K562 (cell line): ENCODE results near the gene DEGS2. TPM values are rescaled to one million over a fixed set of nuclear protein-coding genes. Genes with fewer than 3 reads are reported as not detected.

Experiments
- ATAC-seq: fragments of 200-7000 bp; cut with Tn5 transposase; 3 replicates; pipeline ENCODE4 v1.9.1; 2020; ENCODE audit warnings: moderate library complexity
- BruUV-seq: library from RNA; stranded (reverse); fragments of 400-500 nt; replicated peaks from 2 replicates; lab custom pipeline; 2021; lab: Mats Ljungman, UMichigan
- CTCF ChIA-PET: fragments of 300-600 bp; formaldehyde crosslinking; extraction: SDS; loops from one replicate; lab custom pipeline; 2021; ENCODE audit warnings: low intra/inter-chr PET ratio; lab: Yijun Ruan, JAX
- POLR2A ChIA-PET: fragments of 300-600, 350-650 bp; sonication (Branson Sonifier 250); formaldehyde crosslinking; extraction: SDS; loops from one replicate; lab custom pipeline; 2021; ENCODE audit warnings: antibody characterized with exemption, inconsistent platforms; lab: Yijun Ruan, JAX
- DNase-seq, 4 experiments: peaks; one replicate each; pipeline versions ENCODE4 v3.0.0 to v3.0.0-alpha.2; 2011 to 2018; ENCODE audit warnings: low spot score in 3 of 4, mixed read lengths in 3 of 4; ENCODE audit errors: extremely low read depth in 1 of 4
- FAIRE-seq: peaks from 2 replicates; lab custom pipeline; 2011; peaks lifted over from hg19 to GRCh38; lab: Jason Lieb, UNC
- H2AFZ ChIP-seq: 2 replicates; pipeline ENCODE4 v1.6.0; 2011; ENCODE audit warnings: low read depth, low read length, control low read depth, inconsistent platforms
- H3K27ac ChIP-seq: fragments of 200-600 bp; 3 replicates; pipeline ENCODE4 v1.8.0; 2011; ENCODE audit warnings: low read depth, mild to moderate bottlenecking, control low read depth, inconsistent platforms, low read length, moderate library complexity, mixed read lengths; ENCODE audit errors: extremely low read depth
- H3K27me3 ChIP-seq, 2 experiments: fragments of 300-600 bp in 1 of 2; 2 replicates in 1 of 2; 3 replicates in 1 of 2; pipeline versions ENCODE4 v1.6.0 to v1.8.0; 2011; ENCODE audit warnings: inconsistent platforms in 2 of 2, low read length in 2 of 2, mild to moderate bottlenecking in 1 of 2, mixed read lengths in 1 of 2, moderate library complexity in 1 of 2; ENCODE audit not compliant: control insufficient read depth in 2 of 2, insufficient read depth in 2 of 2
- H3K36me3 ChIP-seq: fragments of 300-600 bp; 3 replicates; pipeline ENCODE4 v1.8.0; 2011; ENCODE audit warnings: mild to moderate bottlenecking, low read length, inconsistent platforms; ENCODE audit not compliant: control insufficient read depth, insufficient read depth
- H3K4me1 ChIP-seq, 2 experiments: fragments of 200-600 bp in 1 of 2; replicated peaks in 1 of 2; 2 replicates in 1 of 2; 3 replicates in 1 of 2; pipeline versions ENCODE4 v1.5.1 to v1.8.0; 2011; ENCODE audit warnings: inconsistent platforms in 2 of 2, low read length in 2 of 2, mild to moderate bottlenecking in 1 of 2, mixed read lengths in 1 of 2, moderate library complexity in 1 of 2; ENCODE audit not compliant: control insufficient read depth in 2 of 2, insufficient read depth in 2 of 2
- H3K4me2 ChIP-seq: 2 replicates; pipeline ENCODE4 v1.6.1; 2011; ENCODE audit warnings: low read length, control low read depth, inconsistent platforms, mixed read lengths; ENCODE audit not compliant: insufficient read depth
- H3K4me3 ChIP-seq: fragments of 200-600 bp; sonication (generic), shearing (Covaris generic); 2 replicates; pipeline ENCODE4 v1.5.1; 2016; ENCODE audit warnings: control low read depth, inconsistent platforms
- H3K79me2 ChIP-seq: fragments of 200-600 bp; 3 replicates; pipeline ENCODE4 v1.8.0; 2011; ENCODE audit warnings: low read length, inconsistent platforms; ENCODE audit not compliant: control insufficient read depth, insufficient read depth
- H3K9ac ChIP-seq, 2 experiments: 2 replicates each; pipeline versions ENCODE4 v1.6.0 to v1.6.1; 2011; ENCODE audit warnings: low read depth in 2 of 2, low read length in 2 of 2, control low read depth in 1 of 2, inconsistent platforms in 1 of 2, mild to moderate bottlenecking in 1 of 2, mixed read lengths in 1 of 2; ENCODE audit not compliant: insufficient read depth in 1 of 2
- H3K9me1 ChIP-seq: one replicate; pipeline ENCODE4 v1.6.0; 2011; ENCODE audit warnings: inconsistent platforms, mild to moderate bottlenecking, low read length, moderate library complexity; ENCODE audit not compliant: control insufficient read depth, insufficient read depth
- H3K9me3 ChIP-seq: replicated peaks from 2 replicates; pipeline ENCODE4 v1.5.1; 2011; ENCODE audit warnings: low read depth, low read length, inconsistent platforms; ENCODE audit not compliant: control insufficient read depth, insufficient read depth
- H4K20me1 ChIP-seq: replicated peaks from 2 replicates; pipeline ENCODE4 v1.6.1; 2011; ENCODE audit warnings: low read length, inconsistent platforms, mixed read lengths; ENCODE audit not compliant: control insufficient read depth, insufficient read depth
- ARID3B ChIP-seq: fragments of 250-450 bp; sonication (Bioruptor Pico); IDR thresholded peaks from 2 replicates; pipeline ENCODE4 v1.4.0; 2020; ENCODE audit warnings: borderline replicate concordance
- CTBP1 ChIP-seq: fragments of 450-650 bp; IDR thresholded peaks from 2 replicates; pipeline ENCODE4 v1.6.1; 2016; ENCODE audit warnings: borderline replicate concordance
- KDM2B ChIP-seq: fragments of 250-450 bp; sonication (Bioruptor Pico); IDR thresholded peaks from 2 replicates; pipeline ENCODE4 v1.8.0; 2021; ENCODE audit warnings: mild to moderate bottlenecking, moderate library complexity
- MIER1 ChIP-seq: fragments of 450-650 bp; IDR thresholded peaks from 2 replicates; pipeline ENCODE4 v1.6.1; 2016; ENCODE audit warnings: antibody characterized with exemption, mild to moderate bottlenecking, low read depth
- MYBL2 ChIP-seq, 2 experiments: fragments of 450-650 bp in 1 of 2; sonication (generic) in 1 of 2; formaldehyde crosslinking in 1 of 2; IDR thresholded peaks; 2 replicates each; pipeline versions ENCODE4 v1.6.1 to v1.8.1; 2017 to 2022; ENCODE audit warnings: borderline replicate concordance in 1 of 2, inconsistent platforms in 1 of 2, low read depth in 1 of 2, mild to moderate bottlenecking in 1 of 2, missing genetic modification reagents in 1 of 2, moderate library complexity in 1 of 2
- NCOA4 ChIP-seq: fragments of 450-650 bp; IDR thresholded peaks from 2 replicates; pipeline ENCODE4 v1.6.1; 2018; ENCODE audit warnings: mild to moderate bottlenecking; ENCODE audit not compliant: partially characterized antibody
- PRDM10 ChIP-seq: fragments of 450-650 bp; IDR thresholded peaks from 2 replicates; pipeline ENCODE4 v1.6.1; 2018; ENCODE audit not compliant: partially characterized antibody
- SIRT6 ChIP-seq: IDR thresholded peaks from one replicate; pipeline ENCODE4 v1.6.1; 2012; ENCODE audit warnings: low read depth, mild to moderate bottlenecking, control low read depth, inconsistent platforms, low read length, moderate library complexity
- SMAD1 ChIP-seq: fragments of 150-350 bp; IDR thresholded peaks from 2 replicates; pipeline ENCODE4 v1.6.1; 2014; ENCODE audit warnings: low read length, low read depth; ENCODE audit not compliant: partially characterized antibody
- SMAD2 ChIP-seq: fragments of 150-350 bp; IDR thresholded peaks from 2 replicates; pipeline ENCODE4 v1.6.1; 2014; ENCODE audit warnings: low read depth, mild to moderate bottlenecking, low read length
- ZMIZ1 ChIP-seq, 2 experiments: fragments of 150-350 bp in 1 of 2; IDR thresholded peaks; 2 replicates each; pipeline ENCODE4 v1.6.1; 2012 to 2016; ENCODE audit warnings: low read depth in 2 of 2, low read length in 2 of 2, mild to moderate bottlenecking in 1 of 2, moderate library complexity in 1 of 2
- ZNF212 ChIP-seq: fragments of 450-650 bp; formaldehyde crosslinking; IDR thresholded peaks from 2 replicates; pipeline ENCODE4 v1.4.0; 2020; ENCODE audit warnings: mild to moderate bottlenecking
- WGBS: fragments of 100-300 bp; shearing (Covaris generic); methylation state at CpG from one replicate; pipeline ENCODE4 v1.1.6; 2016; ENCODE audit warnings: low coverage, mixed read lengths; ENCODE audit not compliant: insufficient coverage; ENCODE audit errors: missing lambda C conversion rate; 5-methylcytosine and 5-hydroxymethylcytosine counted together
- in situ Hi-C: fragments of 300-500 bp; cut with MboI; formaldehyde crosslinking; loops from 4 replicates; pipeline ENCODE4 v1.15.0; 2018; ENCODE audit warnings: inconsistent platforms, mixed read lengths
- intact Hi-C: fragments of 100-400 bp; cut with micrococcal nuclease; formaldehyde crosslinking; loops from 2 replicates; pipeline ENCODE4 v1.14.2; 2022
- polyA plus RNA-seq, 8 experiments: library from polyadenylated mRNA; depleted of rRNA in 4 of 8; stranded (reverse) in 5 of 8; unstranded in 3 of 8; fragments of >200 nt; fragmentation: Nextera tagmentation in 2 of 8; fragmentation: Illumina TruSeq in 1 of 8; extraction: Ambion mirVana in 2 of 8; extraction: Trizol in 1 of 8; gene quantifications; 2 replicates each; pipeline versions ENCODE4 v1.2.1 to v1.2.3, GENCODE V29; 2011 to 2014; ENCODE audit warnings: inconsistent platforms in 1 of 8, missing spikeins in 1 of 8
- total RNA-seq, 7 experiments: library from RNA; depleted of rRNA in 6 of 7; stranded (reverse); fragments of >200 nt in 6 of 7; fragmentation: Illumina TruSeq in 2 of 7; extraction: Trizol in 2 of 7; gene quantifications; 2 replicates each; pipeline versions ENCODE4 v1.2.1 to v1.2.3, GENCODE V29; 2011 to 2021; ENCODE audit warnings: low replicate concordance in 1 of 7

The DEGS2 gene
- total and polyA plus RNA-seq, 9 of the 15 experiments (the other 6 are each of a cell fraction or from before 2014, with no cell fraction given), result 0.22 to 2.9 (median 0.70) TPM

- intact Hi-C loops (no loop called here), in situ Hi-C loops (no loop called here)
- FAIRE-seq, result no peak
- ATAC-seq, result no peak
- H3K4me1 ChIP-seq, result peaks cover 0 to 4% of the 10 kb centered on the region in 2 experiments; a peak in 1 of 5 replicates
- no peaks in the 10 kb centered on the region for H3K27me3 ChIP-seq
- H3K79me2 ChIP-seq, result no peaks in the 10 kb centered on the region
- TF ChIP-seq ZMIZ1 (IDR thresholded peaks at IDR 0.05; ENCODE audit: low read depth in 2 of 2, low read length in 2 of 2), result no peak
- no peak for TF ChIP-seq MIER1
- no peak for TF ChIP-seq KDM2B (CRISPR knock-in tag)
- no peak for TF ChIP-seq ARID3B (CRISPR knock-in tag)
- TF ChIP-seq PRDM10, result no peak
- TF ChIP-seq SMAD1, result no peak
- TF ChIP-seq SIRT6, result no peak
- TF ChIP-seq ZNF212 (CRISPR knock-in tag), result no peak
- no peak for TF ChIP-seq NCOA4
- no peak for TF ChIP-seq CTBP1
- TF ChIP-seq SMAD2, result no peak
- no peak for TF ChIP-seq MYBL2 (IDR thresholded peaks at IDR 0.05; ENCODE audit: low read depth)
- no peak for TF ChIP-seq MYBL2 (CRISPR knock-in tag; IDR thresholded peaks at IDR 0.05; ENCODE audit: borderline replicate concordance)
- CTCF ChIA-PET, result no interaction called here
- H2AFZ ChIP-seq, result no peak overlapping the region
- no peak overlapping the region for H3K9ac ChIP-seq
- H3K9me1 ChIP-seq, result no peaks in the 10 kb centered on the region
- H3K9me3 ChIP-seq, result no peaks in the 10 kb centered on the region; the same call in 1 of the 2 replicates
- H3K4me2 ChIP-seq, result no peak overlapping the region
- no peaks in the 10 kb centered on the region for H4K20me1 ChIP-seq
- 45% methylated on average over 4 of the region's 4 CpGs for WGBS
- H3K36me3 ChIP-seq, result no peaks in the 10 kb centered on the region
- H3K27ac ChIP-seq, result no peak overlapping the region
- POLR2A ChIA-PET, result interaction anchor here (0.8 to 1.2 kb wide), 2 partner anchors 10 to 18 kb away, joined by 3 read pairs; no protein-coding TSS in a partner anchor
- no peak for DNase-seq
- H3K4me3 ChIP-seq, result no peak overlapping the region
- BruUV-seq, result no TSS peak
Measured at GRCh38 chr14:100203146-100203545, 43.7 kb upstream of the DEGS2 start.
